Activated CD4-positive, alpha-beta T cell treated with anti-CD3 and anti-CD28 coated beads, Interleukin-2, amount 50 U/mL, for 4 hours (primary cell): Measurements from ENCODE around the gene SPRED1.
A peak's percentile ranks its signal among the peaks of the same experiment; 100 is the strongest.

Source experiments
- DNase-seq, 2 experiments: peaks; one replicate each; pipeline ENCODE4 v3.0.0-alpha.2; 2020

SPRED1 gene

DNA sequence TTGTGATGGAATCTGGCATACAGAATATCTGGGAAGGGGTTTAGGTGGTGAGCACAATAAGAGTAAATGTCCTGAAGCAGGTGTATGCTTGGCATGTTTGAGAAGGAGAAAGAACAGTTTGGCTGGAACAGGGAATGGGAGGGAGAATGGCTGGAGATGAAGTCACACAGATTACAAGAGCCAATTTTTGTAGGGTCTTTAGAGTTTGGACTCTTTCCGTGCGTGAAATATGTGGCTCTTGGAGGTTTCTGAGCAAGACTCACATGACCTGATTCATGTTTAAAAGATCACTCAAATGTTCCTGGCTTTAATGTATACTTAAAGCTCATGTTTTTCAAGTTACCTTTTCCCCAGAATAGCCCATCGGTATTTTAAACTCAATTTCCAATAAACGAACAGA is 32.8 kb downstream of the SPRED1 start:
- no peak for DNase-seq

DNA sequence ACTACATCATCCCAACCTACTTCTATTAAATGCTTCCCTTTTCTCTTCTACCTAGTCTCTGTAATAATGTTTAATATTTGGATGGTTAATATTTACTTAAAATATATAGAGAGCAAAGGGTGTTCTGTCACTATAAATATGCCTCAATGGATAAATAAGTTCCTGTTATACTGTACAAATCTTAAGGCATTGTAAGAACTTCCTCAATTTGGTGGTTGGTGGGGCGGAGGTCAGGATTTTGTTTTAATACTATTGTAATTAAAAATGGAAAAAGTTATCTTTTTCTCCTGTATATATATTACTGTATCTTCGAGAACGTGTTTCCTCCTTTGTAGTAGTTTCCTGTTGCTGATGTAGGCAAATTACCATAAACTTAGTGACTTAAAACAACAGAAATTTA is 41.5 kb downstream of the SPRED1 start:
- DNase-seq, result no peak

DNA sequence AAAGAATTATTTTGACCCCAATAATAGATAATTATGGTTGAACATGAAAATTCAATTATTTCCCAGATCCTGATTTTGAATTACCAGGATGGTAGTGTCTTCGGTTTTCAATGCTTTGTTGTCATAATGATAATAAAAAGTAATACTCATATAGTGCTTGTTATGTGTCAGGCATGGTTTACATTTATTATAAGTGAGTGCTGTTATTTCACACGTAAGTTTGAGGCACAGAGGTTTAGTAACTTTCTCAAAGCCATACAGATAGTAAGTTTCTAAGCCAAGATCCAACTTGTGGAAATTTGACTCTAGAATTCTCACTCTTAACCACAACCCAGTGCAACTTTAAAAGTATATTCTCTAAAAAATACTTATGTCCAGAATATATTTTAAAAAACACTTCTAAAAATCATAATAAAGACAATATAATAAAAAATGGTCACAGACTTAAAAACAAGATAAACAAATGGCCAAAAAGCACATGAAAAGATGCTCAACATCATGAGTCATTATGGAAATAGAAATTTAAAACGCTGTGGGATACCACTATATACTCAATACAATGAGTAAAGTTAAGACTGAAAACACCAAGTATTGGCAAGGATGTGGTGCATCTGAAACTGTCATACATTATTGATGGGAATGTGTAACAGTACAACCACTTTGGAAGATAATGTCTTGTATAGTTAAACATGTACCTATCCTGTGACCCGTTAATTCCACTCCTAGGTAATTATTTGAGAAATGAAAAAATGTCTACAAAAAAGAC is 45.2 kb downstream of the SPRED1 start:
- DNase-seq, result no peak

DNA sequence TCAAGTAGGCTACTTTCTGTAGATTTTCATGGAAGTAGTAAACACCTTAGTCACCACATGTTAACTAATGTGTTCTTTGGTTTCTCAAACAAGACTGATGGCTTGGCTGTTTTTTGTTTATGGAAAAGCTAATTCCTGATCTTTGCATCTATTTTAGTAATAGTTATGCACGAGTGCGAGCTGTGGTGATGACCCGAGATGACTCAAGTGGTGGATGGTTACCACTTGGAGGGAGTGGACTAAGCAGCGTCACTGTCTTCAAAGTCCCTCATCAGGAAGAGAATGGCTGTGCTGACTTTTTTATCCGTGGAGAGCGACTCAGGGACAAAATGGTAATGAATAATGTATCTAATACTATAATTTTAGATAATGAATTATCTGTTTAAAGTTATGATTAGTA is 46.6 kb downstream of the SPRED1 start:
- DNase-seq, result no peak

DNA sequence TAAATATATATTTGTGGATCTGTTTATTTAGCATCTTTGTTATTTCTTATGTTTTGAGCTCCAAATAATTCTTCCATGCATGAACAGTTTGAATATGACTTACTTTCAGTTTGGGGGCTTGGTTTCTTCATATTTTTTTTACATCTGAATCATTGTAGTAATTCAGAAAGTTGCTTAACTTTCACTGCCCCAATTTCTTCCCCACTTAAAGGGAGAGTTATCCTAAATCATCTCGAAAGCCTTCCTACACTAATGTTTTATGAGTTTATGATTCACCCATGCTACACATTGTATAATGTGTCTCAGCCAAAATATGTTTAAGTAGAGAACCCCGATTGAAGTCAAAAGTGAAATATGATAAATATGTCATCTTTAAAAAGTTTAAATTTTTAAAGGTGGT is 47.8 kb downstream of the SPRED1 start:
- DNase-seq, result no peak

DNA sequence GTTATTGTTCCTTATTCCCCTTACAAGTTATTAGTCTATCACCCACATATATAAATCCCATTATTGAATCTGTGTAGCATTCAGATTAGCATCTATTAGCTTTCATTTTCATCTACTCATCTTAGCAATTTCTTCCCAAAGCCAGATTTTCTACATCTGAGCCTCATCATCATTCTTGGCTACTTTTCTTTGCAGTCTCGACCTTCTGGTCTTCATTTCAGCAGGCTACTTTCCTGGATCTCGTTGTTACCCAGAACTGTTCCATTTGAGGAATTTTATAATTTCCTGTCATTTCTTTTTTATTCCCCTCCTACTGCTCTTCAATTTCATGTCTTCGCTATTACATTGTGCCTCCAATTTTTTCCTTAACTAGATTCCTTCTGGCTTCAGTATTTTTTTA is 51.8 kb downstream of the SPRED1 start:
- DNase-seq, result no peak

DNA sequence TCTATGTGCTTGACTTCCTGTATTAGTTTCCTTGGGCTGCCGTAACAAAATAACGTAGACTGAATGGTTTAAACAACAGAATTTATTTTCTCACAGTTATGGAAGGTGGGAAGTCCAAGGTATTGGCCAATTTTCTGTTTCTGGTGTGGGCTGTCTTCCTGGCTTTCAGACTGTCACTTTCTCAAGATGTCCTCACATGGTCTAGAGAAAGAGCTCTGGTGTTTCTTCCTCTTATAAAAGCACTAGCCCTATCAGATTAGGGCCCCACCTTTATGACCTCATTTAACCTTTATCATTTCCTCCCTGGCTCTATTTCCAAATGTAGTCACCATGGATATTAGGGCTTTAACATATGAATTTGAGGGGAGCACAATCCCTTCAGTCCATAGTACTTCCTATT is 54.6 kb downstream of the SPRED1 start:
- no peak for DNase-seq

DNA sequence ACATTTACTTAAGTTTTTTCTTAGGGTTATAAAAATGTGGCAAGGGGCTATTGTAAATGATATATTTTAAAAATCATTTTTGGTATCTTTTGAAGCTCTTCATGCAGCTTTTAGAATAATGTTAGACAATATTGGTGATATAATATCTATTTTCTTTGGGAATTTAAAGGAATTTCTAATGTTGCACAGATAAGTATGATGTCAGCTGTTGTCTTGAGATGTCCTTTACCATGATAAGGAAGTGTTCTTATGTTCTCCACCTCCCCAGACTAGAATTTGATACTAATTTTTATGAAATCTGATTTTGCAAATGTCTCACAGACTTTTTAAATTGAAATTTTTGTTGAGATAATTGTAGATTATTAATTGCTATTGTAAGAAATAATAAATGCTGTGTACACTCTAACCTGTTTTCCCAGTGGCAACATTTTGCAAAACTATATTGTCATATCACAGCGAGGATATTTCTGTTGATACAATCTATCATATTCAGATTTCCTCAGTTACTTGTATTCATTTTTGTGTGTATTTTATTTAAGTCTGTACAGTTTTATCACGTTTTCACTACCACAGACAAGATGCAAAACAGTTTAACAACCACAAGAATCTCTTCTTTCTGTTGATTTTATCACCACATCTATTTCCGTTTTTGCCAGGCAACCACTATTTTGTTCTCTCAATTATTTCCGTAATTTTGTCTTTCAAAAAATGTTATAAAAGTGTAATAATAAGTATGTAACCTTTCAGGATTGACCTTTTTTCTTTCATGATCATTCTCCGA is 55.4 kb downstream of the SPRED1 start:
- DNase-seq, result no peak

DNA sequence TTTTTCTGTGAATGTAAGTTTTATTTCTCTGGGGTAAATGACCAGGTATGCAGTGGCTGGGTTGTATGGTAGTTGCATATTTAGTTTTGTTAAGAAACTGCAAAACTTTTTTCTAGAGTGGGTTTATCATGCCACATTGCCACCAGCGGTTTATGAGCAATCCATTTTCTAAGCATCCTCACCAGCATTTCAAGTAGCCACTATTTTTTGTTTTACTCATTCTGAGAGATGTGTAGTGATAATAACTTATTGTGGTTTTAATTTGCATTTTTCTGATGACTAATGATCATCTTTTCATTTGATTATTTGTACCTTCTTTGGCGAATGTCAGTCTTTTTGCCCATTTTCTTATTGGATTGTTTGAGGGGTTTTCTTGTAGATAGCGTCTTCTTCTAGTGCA is 56.2 kb downstream of the SPRED1 start:
- DNase-seq, result no peak

DNA sequence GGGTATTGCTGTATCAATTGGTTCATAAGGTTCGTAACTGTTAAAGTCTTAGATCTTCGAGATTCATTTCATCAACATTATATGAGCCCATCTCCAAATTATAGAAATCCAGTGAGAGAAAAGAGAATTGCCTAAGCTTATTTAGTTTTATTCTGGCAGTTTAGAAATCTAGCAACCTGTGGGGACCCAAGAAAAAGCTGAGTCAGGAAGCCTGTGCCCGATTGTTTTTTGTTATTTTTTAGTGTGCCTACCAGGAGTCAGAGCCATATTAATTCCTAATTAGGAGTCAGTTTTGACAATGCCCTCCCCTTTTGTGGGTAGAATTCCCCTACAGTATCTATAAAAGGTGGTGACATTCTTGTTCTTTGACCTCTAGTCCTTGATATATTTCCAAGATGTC is 59.6 kb downstream of the SPRED1 start:
- no peak for DNase-seq

DNA sequence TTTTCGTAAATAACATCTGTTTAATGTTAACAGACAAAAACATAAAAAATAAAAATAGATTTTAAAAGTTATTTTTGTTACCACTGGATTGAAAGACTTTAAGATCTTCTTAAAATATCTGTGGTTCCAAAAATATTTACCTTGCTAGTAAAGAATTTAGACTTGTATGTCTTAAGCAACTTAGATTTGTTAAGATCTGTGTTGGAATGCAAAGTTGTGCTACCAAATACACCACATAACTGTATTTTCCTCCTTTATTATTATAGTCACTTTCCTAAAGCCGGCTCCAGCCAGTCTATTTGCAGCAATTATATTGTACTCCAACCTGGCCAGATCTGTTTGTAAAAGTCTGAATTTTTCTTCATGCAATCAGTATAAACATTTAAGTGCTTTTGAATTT is 63.7 kb downstream of the SPRED1 start:
- DNase-seq, result no peak

DNA sequence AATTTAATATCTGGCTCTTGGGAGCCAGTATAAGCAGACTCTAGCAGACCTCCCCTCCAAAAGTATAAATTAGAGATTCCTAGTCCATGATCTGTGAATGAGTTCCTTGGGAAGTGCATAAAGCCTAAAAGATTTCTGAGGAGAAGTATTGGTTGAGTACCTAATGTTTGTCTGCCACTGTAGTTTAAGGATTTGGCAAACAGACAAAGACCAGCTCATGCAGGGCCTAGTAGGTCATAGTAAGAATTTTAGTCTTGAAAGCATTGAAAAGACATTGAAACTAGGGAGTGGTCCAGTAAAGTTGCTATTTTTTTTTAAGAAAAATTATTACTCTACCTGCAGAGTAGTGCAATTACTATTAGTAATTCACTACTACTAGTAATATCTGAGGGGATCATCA is 67.5 kb downstream of the SPRED1 start:
- no peak for DNase-seq

DNA sequence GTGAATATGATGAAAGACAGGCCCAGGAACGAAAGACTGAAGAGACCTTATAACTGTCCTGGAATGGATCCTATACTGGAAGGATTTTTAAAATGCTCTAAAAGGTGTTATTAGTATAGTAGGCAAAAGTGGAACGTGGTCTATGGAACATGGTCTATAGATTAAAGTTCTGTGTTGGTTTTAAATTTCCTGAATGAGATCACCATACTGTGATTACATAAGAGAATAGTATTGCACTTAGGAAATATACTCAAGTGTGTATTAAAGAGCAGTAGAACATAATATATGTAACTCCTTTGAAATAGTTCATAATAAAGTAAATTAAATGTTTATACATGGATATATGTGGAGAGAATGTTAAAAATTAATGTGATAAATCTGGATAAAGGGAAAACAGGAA is 68.2 kb downstream of the SPRED1 start:
- DNase-seq, result no peak

DNA sequence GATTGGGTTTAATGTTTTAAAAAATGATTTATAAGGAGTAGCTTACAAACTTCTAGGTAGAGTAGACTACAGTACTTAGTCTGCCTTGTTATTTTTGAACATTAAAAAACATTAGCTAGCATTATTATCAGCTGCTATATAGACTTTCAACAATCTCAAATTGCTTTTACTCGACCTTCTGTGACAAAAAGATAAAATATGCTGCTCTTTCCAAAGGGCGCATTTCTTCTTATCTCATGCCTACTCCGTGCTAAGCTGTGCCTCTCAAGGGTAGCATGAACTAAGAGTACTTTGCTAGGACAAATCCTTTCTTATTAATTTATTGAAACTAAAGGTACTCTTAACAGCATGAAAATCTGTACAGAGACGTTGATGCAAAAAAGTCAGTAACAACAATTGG is 71.3 kb downstream of the SPRED1 start:
- DNase-seq, result no peak

DNA sequence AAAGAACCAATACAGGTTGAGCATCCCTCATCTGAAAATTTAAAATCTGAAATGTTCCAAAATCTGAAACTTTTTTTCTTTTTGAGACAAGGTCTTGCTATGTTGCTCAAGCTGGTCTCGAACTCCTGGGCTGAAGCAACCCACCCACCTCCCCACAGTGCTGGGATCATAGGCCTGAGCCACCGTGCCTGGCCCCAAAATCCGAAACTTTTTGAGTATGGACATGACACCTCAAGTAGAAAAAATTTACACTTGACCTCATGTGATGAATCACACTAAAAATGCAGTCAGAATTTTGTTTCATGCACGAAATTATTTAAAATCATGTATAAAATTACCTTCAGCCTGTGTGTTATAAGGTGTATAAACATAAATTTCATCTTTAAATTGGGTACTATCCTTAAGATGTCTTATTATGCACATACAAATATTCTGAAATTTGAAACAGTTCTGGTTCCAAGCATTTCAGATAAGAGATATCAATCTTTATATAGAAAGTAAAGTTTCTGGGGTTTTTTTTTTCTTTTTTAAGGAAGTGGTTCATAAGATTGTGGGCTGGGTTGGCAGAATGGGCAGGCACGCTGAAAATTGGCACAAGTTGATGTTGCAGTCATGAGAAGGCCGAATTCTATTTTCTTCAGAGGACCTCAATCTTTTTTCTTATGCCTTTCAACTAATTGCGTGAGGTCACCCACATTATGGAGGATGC is 72.5 kb downstream of the SPRED1 start:
- no peak for DNase-seq

DNA sequence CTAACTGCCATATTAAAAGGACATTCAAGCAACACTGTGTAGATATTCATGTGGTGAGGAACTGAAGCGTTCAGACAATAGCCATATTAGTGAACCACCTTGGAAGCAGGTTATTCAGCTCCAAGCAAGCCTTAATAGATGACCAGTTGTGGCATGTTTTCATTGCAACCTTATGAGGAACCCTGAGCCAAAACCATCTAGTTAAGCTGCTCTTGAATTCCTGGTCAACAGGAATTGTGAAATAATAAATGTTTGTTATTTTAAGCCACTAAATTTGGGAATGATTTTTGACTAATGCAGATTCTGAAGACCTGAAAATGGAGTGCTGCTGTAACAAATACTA is 73.0 kb downstream of the SPRED1 start:
- no peak for DNase-seq

DNA sequence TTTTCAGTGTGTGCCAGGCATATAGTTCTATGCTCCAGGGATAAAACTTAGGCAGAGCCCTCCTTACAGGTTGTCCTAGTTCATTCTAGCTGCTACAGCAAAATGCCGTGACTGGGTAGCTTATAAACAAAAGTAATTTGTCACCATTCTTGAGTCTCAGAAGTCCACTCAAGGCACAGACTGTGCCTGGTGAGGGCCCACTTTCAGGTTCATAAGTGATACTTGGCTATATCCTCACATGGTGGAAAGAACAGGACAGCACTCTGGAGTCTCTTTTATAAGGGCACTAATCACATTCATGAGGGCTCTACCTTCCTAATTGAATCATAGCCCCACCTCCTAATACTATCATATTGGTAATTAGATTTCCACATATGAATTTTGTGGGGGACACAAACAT is 80.1 kb downstream of the SPRED1 start:
- no peak for DNase-seq

DNA sequence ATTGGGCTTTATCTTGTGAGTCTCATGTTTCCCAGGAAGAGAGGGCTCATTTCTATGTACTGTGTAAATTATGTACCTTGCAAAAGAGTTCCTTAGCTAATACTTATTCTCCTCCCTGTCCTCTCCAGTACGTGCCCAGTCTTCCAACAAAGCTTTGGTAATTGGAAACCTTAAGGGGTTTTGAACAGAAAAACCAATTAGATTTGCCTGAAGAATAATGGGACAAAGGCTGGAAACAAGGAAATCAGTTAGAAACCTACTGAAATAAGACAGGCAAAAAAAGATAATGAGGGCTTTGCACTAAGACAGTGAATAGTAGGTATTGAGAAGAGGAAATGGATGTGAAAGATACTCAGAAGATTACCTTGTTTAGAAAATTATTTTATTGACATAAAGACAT is 82.5 kb downstream of the SPRED1 start:
- DNase-seq, result no peak

DNA sequence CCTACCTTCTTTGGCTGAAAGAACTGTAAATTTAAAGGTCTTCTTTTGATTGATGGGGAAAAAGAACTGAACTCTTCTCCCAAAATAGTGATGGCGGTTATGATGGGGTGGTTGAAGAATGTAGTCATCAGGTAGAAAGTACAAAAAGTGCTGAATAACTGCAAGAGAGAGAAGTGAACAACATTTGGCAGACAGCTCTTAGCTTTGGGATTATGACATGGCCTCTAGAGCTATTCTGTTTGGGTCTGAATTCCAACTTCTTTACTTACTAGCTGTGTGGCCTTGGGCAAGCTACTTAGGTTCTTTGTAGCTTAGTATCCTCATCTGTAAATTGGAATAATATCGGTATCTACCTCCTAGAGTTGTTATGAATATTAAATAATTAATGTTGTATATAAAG is 91.7 kb downstream of the SPRED1 start:
- DNase-seq, result no peak

DNA sequence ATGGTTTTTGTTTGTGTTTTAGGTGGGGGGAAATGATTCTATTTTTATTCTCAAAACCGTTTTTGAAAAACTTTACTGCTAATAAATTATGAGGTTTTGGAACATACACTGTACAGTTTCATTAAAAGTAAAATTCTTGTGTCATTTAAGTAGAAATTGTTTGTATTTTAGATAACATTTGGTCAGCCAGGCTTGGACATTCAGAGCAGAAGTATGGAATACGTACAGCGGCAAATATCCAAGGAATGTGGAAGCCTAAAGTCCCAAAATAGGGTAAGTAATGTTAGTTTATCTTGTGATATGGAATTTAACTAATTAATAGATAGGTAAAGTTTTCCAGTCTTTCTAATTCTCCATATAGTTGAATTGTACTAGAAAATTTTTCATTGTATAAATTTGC is 96.6 kb downstream of the SPRED1 start:
- no peak for DNase-seq

DNA sequence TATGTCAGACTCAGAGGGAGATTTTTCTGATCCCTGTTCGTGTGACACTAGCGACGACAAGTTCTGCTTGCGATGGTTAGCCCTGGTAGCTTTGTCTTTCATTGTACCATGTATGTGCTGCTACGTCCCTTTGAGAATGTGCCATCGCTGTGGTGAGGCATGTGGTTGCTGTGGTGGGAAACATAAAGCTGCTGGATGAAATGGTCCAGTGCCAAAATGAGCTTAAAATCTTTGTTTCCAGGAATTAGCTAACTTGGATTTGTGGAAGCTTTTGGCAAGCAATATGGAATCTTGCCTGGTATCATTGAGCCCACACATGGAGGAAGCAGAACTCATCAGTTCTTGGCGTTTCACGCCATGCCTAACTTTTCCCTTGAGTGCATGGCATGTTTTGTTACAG is 98.8 kb downstream of the SPRED1 start:
- no peak for DNase-seq

DNA sequence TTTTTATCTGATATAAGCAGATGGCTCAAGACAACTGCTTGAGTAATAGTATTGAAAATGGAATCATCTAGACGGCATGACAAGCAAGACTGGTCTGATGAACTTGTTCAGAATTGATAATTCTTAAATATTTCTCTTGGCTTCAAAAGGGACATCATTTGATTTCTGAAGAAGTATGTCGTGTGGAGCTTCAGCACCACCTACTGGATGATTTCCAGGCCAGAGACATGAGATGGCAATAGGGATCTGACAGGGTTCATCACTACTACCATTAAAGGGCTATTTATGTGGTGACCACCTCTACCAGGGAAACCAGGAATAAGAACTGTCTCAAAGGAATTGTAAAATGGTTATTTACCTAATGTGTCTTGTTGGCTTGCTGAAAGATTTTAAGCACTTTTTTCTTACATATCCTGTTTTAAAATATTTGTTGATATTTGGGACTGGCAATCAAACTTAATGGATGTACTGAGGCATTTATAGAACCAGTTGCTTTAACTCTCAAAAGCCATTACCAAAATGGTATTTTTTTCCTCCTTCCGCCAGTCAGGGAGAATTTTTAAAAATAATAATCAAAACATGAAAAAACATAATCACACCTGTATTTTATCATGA is 101.8 kb downstream of the SPRED1 start:
- DNase-seq, result peak; percentile 41

DNA sequence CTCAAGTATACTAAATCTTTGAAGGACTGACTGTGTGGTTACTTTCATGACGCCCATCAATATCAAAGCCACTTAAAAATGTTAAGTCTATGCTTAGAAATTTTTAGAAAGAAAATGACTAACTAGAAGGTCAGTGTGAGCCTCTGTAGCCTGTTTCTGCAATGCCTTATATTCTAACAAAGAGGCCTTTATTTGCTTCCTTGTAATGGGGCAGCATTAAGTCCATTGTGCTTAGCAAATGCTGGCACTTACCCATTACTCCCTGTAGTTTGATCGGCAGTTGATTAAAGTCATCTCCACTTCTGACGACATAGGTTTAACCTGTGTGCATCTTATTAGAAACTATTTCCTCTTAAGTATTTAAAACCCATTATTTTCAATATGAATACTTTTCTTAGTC is 109.7 kb downstream of the SPRED1 start:
- no peak for DNase-seq

DNA sequence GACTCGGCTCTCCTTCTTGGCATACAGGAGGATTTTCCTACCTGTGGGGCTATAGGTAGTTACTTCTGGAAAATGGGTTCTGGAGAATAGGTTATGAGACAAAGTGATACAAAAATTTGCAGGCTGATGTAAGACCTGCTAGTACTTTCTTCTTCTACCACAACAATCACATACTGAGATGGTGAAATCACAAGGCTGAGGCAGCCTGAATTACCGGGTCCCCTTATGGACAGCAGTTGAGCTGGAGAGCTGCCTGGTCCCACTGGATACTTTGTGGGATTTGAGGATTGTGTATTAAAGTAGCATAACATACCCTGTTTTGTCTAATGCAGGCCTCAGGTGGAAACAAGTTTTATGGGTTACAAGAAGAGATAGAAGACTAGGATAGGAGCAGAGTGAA is 114.8 kb downstream of the SPRED1 start:
- no peak for DNase-seq
